K562 (cell line): ENCODE measurements around the gene TRAF1. TPM values are rescaled to one million over a fixed set of nuclear protein-coding genes. Genes with fewer than 3 reads are reported as not detected.

Experiments used
- ATAC-seq: fragments of 200-7000 bp; cut with Tn5 transposase; 3 replicates; pipeline ENCODE4 v1.9.1; 2020; ENCODE audit warnings: moderate library complexity
- BruUV-seq: library from RNA; stranded (reverse); fragments of 400-500 nt; replicated peaks from 2 replicates; lab custom pipeline; 2021; lab: Mats Ljungman, UMichigan
- CTCF ChIA-PET: fragments of 300-600 bp; formaldehyde crosslinking; extraction: SDS; loops from one replicate; lab custom pipeline; 2021; ENCODE audit warnings: low intra/inter-chr PET ratio; lab: Yijun Ruan, JAX
- POLR2A ChIA-PET: fragments of 300-600, 350-650 bp; sonication (Branson Sonifier 250); formaldehyde crosslinking; extraction: SDS; loops from one replicate; lab custom pipeline; 2021; ENCODE audit warnings: antibody characterized with exemption, inconsistent platforms; lab: Yijun Ruan, JAX
- DNase-seq, 4 experiments: peaks; one replicate each; pipeline versions ENCODE4 v3.0.0 to v3.0.0-alpha.2; 2011 to 2018; ENCODE audit warnings: low spot score in 3 of 4, mixed read lengths in 3 of 4; ENCODE audit errors: extremely low read depth in 1 of 4
- FAIRE-seq: peaks from 2 replicates; lab custom pipeline; 2011; peaks lifted over from hg19 to GRCh38; lab: Jason Lieb, UNC
- H2AFZ ChIP-seq: 2 replicates; pipeline ENCODE4 v1.6.0; 2011; ENCODE audit warnings: low read depth, low read length, control low read depth, inconsistent platforms
- H3K27ac ChIP-seq: fragments of 200-600 bp; 3 replicates; pipeline ENCODE4 v1.8.0; 2011; ENCODE audit warnings: low read depth, mild to moderate bottlenecking, control low read depth, inconsistent platforms, low read length, moderate library complexity, mixed read lengths; ENCODE audit errors: extremely low read depth
- H3K27me3 ChIP-seq, 2 experiments: fragments of 300-600 bp in 1 of 2; 2 replicates in 1 of 2; 3 replicates in 1 of 2; pipeline versions ENCODE4 v1.6.0 to v1.8.0; 2011; ENCODE audit warnings: inconsistent platforms in 2 of 2, low read length in 2 of 2, mild to moderate bottlenecking in 1 of 2, mixed read lengths in 1 of 2, moderate library complexity in 1 of 2; ENCODE audit not compliant: control insufficient read depth in 2 of 2, insufficient read depth in 2 of 2
- H3K36me3 ChIP-seq: fragments of 300-600 bp; 3 replicates; pipeline ENCODE4 v1.8.0; 2011; ENCODE audit warnings: mild to moderate bottlenecking, low read length, inconsistent platforms; ENCODE audit not compliant: control insufficient read depth, insufficient read depth
- H3K4me1 ChIP-seq, 2 experiments: fragments of 200-600 bp in 1 of 2; replicated peaks in 1 of 2; 2 replicates in 1 of 2; 3 replicates in 1 of 2; pipeline versions ENCODE4 v1.5.1 to v1.8.0; 2011; ENCODE audit warnings: inconsistent platforms in 2 of 2, low read length in 2 of 2, mild to moderate bottlenecking in 1 of 2, mixed read lengths in 1 of 2, moderate library complexity in 1 of 2; ENCODE audit not compliant: control insufficient read depth in 2 of 2, insufficient read depth in 2 of 2
- H3K4me2 ChIP-seq: 2 replicates; pipeline ENCODE4 v1.6.1; 2011; ENCODE audit warnings: low read length, control low read depth, inconsistent platforms, mixed read lengths; ENCODE audit not compliant: insufficient read depth
- H3K4me3 ChIP-seq: fragments of 200-600 bp; sonication (generic), shearing (Covaris generic); 2 replicates; pipeline ENCODE4 v1.5.1; 2016; ENCODE audit warnings: control low read depth, inconsistent platforms
- H3K79me2 ChIP-seq: fragments of 200-600 bp; 3 replicates; pipeline ENCODE4 v1.8.0; 2011; ENCODE audit warnings: low read length, inconsistent platforms; ENCODE audit not compliant: control insufficient read depth, insufficient read depth
- H3K9ac ChIP-seq, 2 experiments: 2 replicates each; pipeline versions ENCODE4 v1.6.0 to v1.6.1; 2011; ENCODE audit warnings: low read depth in 2 of 2, low read length in 2 of 2, control low read depth in 1 of 2, inconsistent platforms in 1 of 2, mild to moderate bottlenecking in 1 of 2, mixed read lengths in 1 of 2; ENCODE audit not compliant: insufficient read depth in 1 of 2
- H3K9me1 ChIP-seq: one replicate; pipeline ENCODE4 v1.6.0; 2011; ENCODE audit warnings: inconsistent platforms, mild to moderate bottlenecking, low read length, moderate library complexity; ENCODE audit not compliant: control insufficient read depth, insufficient read depth
- H3K9me3 ChIP-seq: replicated peaks from 2 replicates; pipeline ENCODE4 v1.5.1; 2011; ENCODE audit warnings: low read depth, low read length, inconsistent platforms; ENCODE audit not compliant: control insufficient read depth, insufficient read depth
- H4K20me1 ChIP-seq: replicated peaks from 2 replicates; pipeline ENCODE4 v1.6.1; 2011; ENCODE audit warnings: low read length, inconsistent platforms, mixed read lengths; ENCODE audit not compliant: control insufficient read depth, insufficient read depth
- CBX2 ChIP-seq: fragments of 200-600 bp; sonication (generic); IDR thresholded peaks from one replicate; pipeline ENCODE4 v1.6.1; 2012; ENCODE audit warnings: mild to moderate bottlenecking, low read length, inconsistent platforms; ENCODE audit not compliant: insufficient read depth, poor library complexity, severe bottlenecking
- CBX8 ChIP-seq: fragments of 200-600 bp; sonication (generic); IDR thresholded peaks from 2 replicates; pipeline ENCODE4 v1.6.1; 2012; ENCODE audit warnings: borderline replicate concordance, mixed run types, low read depth, mild to moderate bottlenecking, moderate library complexity, mixed read lengths, low read length, control low read depth, inconsistent platforms; ENCODE audit not compliant: poor library complexity, severe bottlenecking; ENCODE audit errors: extremely low read depth
- E2F3 ChIP-seq: fragments of 250-450 bp; sonication (Bioruptor Pico); IDR thresholded peaks from 2 replicates; pipeline ENCODE4 v1.4.0; 2020; ENCODE audit warnings: mild to moderate bottlenecking
- ETS1 ChIP-seq: conservative IDR thresholded peaks from 2 replicates; pipeline ENCODE4 v1.6.1; 2011; ENCODE audit warnings: low read depth, mild to moderate bottlenecking, low read length; ENCODE audit not compliant: control insufficient read depth
- FOXK1 ChIP-seq: sonication (generic); formaldehyde crosslinking; IDR thresholded peaks from 2 replicates; pipeline ENCODE4 v1.8.0; 2022; ENCODE audit warnings: missing genetic modification reagents, mild to moderate bottlenecking, borderline replicate concordance
- IRF2 ChIP-seq: sonication (generic); formaldehyde crosslinking; IDR thresholded peaks from 2 replicates; pipeline ENCODE4 v1.8.1; 2022; ENCODE audit warnings: mild to moderate bottlenecking, missing genetic modification reagents
- NFIC ChIP-seq: fragments of 450-650 bp; IDR thresholded peaks from 2 replicates; pipeline ENCODE4 v1.6.1; 2017; ENCODE audit warnings: mild to moderate bottlenecking, inconsistent platforms
- NFRKB ChIP-seq: fragments of 450-650 bp; IDR thresholded peaks from 2 replicates; pipeline ENCODE4 v1.6.1; 2016; ENCODE audit warnings: low read depth
- NUFIP1 ChIP-seq: fragments of 450-650 bp; IDR thresholded peaks from 2 replicates; pipeline ENCODE4 v1.6.1; 2018; ENCODE audit not compliant: partially characterized antibody
- POLR2G ChIP-seq: fragments of 200-400 bp; formaldehyde crosslinking; IDR thresholded peaks from 2 replicates; pipeline ENCODE4 v1.6.1; 2017; ENCODE audit warnings: low read depth, mild to moderate bottlenecking, antibody characterized with exemption, low read length, moderate library complexity
- PURB ChIP-seq: sonication (generic); formaldehyde crosslinking; IDR thresholded peaks from 2 replicates; pipeline ENCODE4 v1.9.0; 2021; ENCODE audit warnings: low read depth, mild to moderate bottlenecking, missing genetic modification reagents
- TARDBP ChIP-seq: fragments of 450-650 bp; IDR thresholded peaks from 2 replicates; pipeline ENCODE4 v1.6.1; 2016
- ZBTB9 ChIP-seq: fragments of 450-650 bp; formaldehyde crosslinking; IDR thresholded peaks from 2 replicates; pipeline ENCODE4 v1.4.0; 2020; ENCODE audit warnings: mild to moderate bottlenecking, moderate library complexity
- ZC3H8 ChIP-seq: fragments of 450-650 bp; IDR thresholded peaks from 2 replicates; pipeline ENCODE4 v1.6.1; 2017
- ZNF232 ChIP-seq: sonication (generic); formaldehyde crosslinking; IDR thresholded peaks from 2 replicates; pipeline ENCODE4 v1.8.0; 2022; ENCODE audit warnings: mild to moderate bottlenecking, missing genetic modification reagents
- WGBS: fragments of 100-300 bp; shearing (Covaris generic); methylation state at CpG from one replicate; pipeline ENCODE4 v1.1.6; 2016; ENCODE audit warnings: low coverage, mixed read lengths; ENCODE audit not compliant: insufficient coverage; ENCODE audit errors: missing lambda C conversion rate; 5-methylcytosine and 5-hydroxymethylcytosine counted together
- in situ Hi-C: fragments of 300-500 bp; cut with MboI; formaldehyde crosslinking; loops from 4 replicates; pipeline ENCODE4 v1.15.0; 2018; ENCODE audit warnings: inconsistent platforms, mixed read lengths
- intact Hi-C: fragments of 100-400 bp; cut with micrococcal nuclease; formaldehyde crosslinking; loops from 2 replicates; pipeline ENCODE4 v1.14.2; 2022
- polyA plus RNA-seq, 8 experiments: library from polyadenylated mRNA; depleted of rRNA in 4 of 8; stranded (reverse) in 5 of 8; unstranded in 3 of 8; fragments of >200 nt; fragmentation: Nextera tagmentation in 2 of 8; fragmentation: Illumina TruSeq in 1 of 8; extraction: Ambion mirVana in 2 of 8; extraction: Trizol in 1 of 8; gene quantifications; 2 replicates each; pipeline versions ENCODE4 v1.2.1 to v1.2.3, GENCODE V29; 2011 to 2014; ENCODE audit warnings: inconsistent platforms in 1 of 8, missing spikeins in 1 of 8
- total RNA-seq, 7 experiments: library from RNA; depleted of rRNA in 6 of 7; stranded (reverse); fragments of >200 nt in 6 of 7; fragmentation: Illumina TruSeq in 2 of 7; extraction: Trizol in 2 of 7; gene quantifications; 2 replicates each; pipeline versions ENCODE4 v1.2.1 to v1.2.3, GENCODE V29; 2011 to 2021; ENCODE audit warnings: low replicate concordance in 1 of 7

TRAF1 gene
- total and polyA plus RNA-seq, 9 of the 15 experiments (the other 6 are each of a cell fraction or from before 2014, with no cell fraction given): 0.01 to 1.1 (median 0.04) TPM; not detected in 2

- Histone ChIP-seq H3K79me2 (no peaks in the 10 kb centered on the region), H3K27me3 (no peaks in the 10 kb centered on the region), H3K4me3 (no peak overlapping the region), H3K9me1 (peaks cover 5% of the 10 kb centered on the region), H4K20me1 (no peaks in the 10 kb centered on the region), H3K36me3 (peaks cover 90% of the 10 kb centered on the region), H3K9ac (peak overlapping the region in 1 of 2 experiments; percentile 31; a peak in 2 of 4 replicates), H3K27ac (no peak overlapping the region), H3K9me3 (no peaks in the 10 kb centered on the region), H3K4me1 (peaks cover 0 to 7% of the 10 kb centered on the region in 2 experiments; a peak in 1 of 5 replicates), H3K4me2 (no peak overlapping the region), H2AFZ (no peak overlapping the region)
- in situ Hi-C loops: no loop called here
- 70% methylated on average over 4 of the region's 4 CpGs for WGBS
- no peak for FAIRE-seq
- no TSS peak for BruUV-seq
- peak; percentile 10 for ATAC-seq
- DNase-seq: no peak
- ChIA-PET POLR2A (interaction anchor here (0.9 to 5.9 kb wide), 10 partner anchors 8 to 150 kb away, joined by 3 to 78 read pairs (median 4); partner anchors contain the start of genes PHF19 and PSMD5), CTCF (no interaction called here)
- TF ChIP-seq ZC3H8 (no peak), TARDBP (0 out of 2 replicates have a peak, but pooled peaks have one; percentile 38), PURB (no peak), POLR2G (peak; percentile 45), CBX2 (no peak), E2F3 (no peak), NFRKB (no peak), CBX8 (no peak), ETS1 (0 out of 2 replicates have a peak, but pooled peaks have one; percentile 48), NFIC (peak; percentile 74), IRF2 (CRISPR knock-in tag) (peak; percentile 32; the same call in 1 of the 2 replicates), NUFIP1 (no peak), ZBTB9 (CRISPR knock-in tag) (0 out of 2 replicates have a peak, but pooled peaks have one; percentile 26), ZNF232 (CRISPR knock-in tag) (no peak), FOXK1 (0 out of 2 replicates have a peak, but pooled peaks have one; percentile 8)
- intact Hi-C loops: no loop called here
Measured at GRCh38 chr9:120856700-120857099, 69.9 kb downstream of the TRAF1 start.
